Right lobe of liver (tissue), 6 donors: ENCODE data around the gene KCNH1. TPM values are rescaled to one million over a fixed set of nuclear protein-coding genes. Genes with fewer than 3 reads are reported as not detected.

ENCODE experiments used
- ATAC-seq, 4 donors: fragments of 200-7000 bp; cut with Tn5 transposase; one replicate each; pipeline ENCODE4 v1.9.1; 2020; ENCODE audit warnings: mild to moderate bottlenecking in 4 of 4, moderate library complexity in 4 of 4
- DNase-seq, 3 donors: peaks; one replicate each; pipeline ENCODE4 v3.0.0-alpha.2; 2020
- H3K27ac ChIP-seq, 3 donors: fragments of 200-600 bp; one replicate each; pipeline ENCODE4 v1.8.0; 2022
- H3K27me3 ChIP-seq, 2 donors: fragments of 200-600 bp; one replicate each; pipeline ENCODE4 v1.8.0; 2022
- H3K36me3 ChIP-seq, 4 donors: fragments of 200-600 bp; sonication (generic) in 1 of 4; one replicate each; pipeline versions ENCODE4 v1.5.1 to v1.8.0; 2017 to 2022; ENCODE audit warnings: control low read depth in 1 of 4
- H3K4me1 ChIP-seq, 4 donors: fragments of 200-600 bp; sonication (generic) in 1 of 4; one replicate each; pipeline versions ENCODE4 v1.5.1 to v1.8.0; 2017 to 2022; ENCODE audit warnings: control low read depth in 1 of 4
- H3K4me3 ChIP-seq, 3 donors: fragments of 200-600 bp; one replicate each; pipeline ENCODE4 v1.8.0; 2022
- H3K9me3 ChIP-seq, 4 donors: fragments of 200-600 bp; sonication (generic) in 1 of 4; one replicate each; pipeline versions ENCODE4 v1.5.1 to v1.8.0; 2017 to 2022; ENCODE audit warnings: control low read depth in 1 of 4
- CTCF ChIP-seq, 4 donors: fragments of 200-600 bp in 3 of 4; fragments of 450-650 bp in 1 of 4; IDR thresholded peaks; one replicate each; pipeline versions ENCODE4 v1.5.1 to v1.8.0; 2016 to 2022; ENCODE audit warnings: antibody characterized with exemption in 4 of 4, mild to moderate bottlenecking in 2 of 4
- POLR2A ChIP-seq: fragments of 450-650 bp; IDR thresholded peaks from one replicate; pipeline ENCODE4 v1.6.1; 2017; ENCODE audit warnings: antibody characterized with exemption, mild to moderate bottlenecking
- WGBS: methylation state at CpG from one replicate; pipeline ENCODE4 v1.1.6; 2018; ENCODE audit warnings: low coverage, low lambda C conversion rate; ENCODE audit not compliant: insufficient coverage; ENCODE audit errors: missing lambda C conversion rate; 5-methylcytosine and 5-hydroxymethylcytosine counted together
- intact Hi-C, 2 donors: fragments of 100-400 bp; cut with DNase I; formaldehyde crosslinking; loops; one replicate each; pipeline versions ENCODE4 v1.11.2 to v1.14.1; 2022
- total RNA-seq, 6 experiments: library from RNA; depleted of rRNA in 2 of 6; stranded (reverse); fragments of >200 nt in 2 of 6; fragmentation: NEBNext Ultra II Directional in 3 of 6; extraction: Animal tissue kit (Norgen Biotek cat#: 25700) in 3 of 6; gene quantifications; one replicate each; pipeline versions ENCODE4 v1.1.0 to v1.2.4, GENCODE V29; 2016 to 2023
- donor health status: DM: no; HTN: yes; CAD: no.
- donor health status: DM: no; HTN: no; CAD: no.
- donor health status: DM: no; HTN: no; CAD: no.
- donor health status: DM: no; HTN: yes; CAD: no.
- donor health status: DM: no; HTN: yes; CAD: no.

The KCNH1 gene
- total RNA-seq, 6 experiments from 2014 or later: not detected

- ATAC-seq (no peak), DNase-seq (no peak)
- H3K27me3 ChIP-seq: no peaks in the 10 kb centered on the region
- H3K36me3 ChIP-seq: no peaks in the 10 kb centered on the region
- no peaks in the 10 kb centered on the region for H3K4me1 ChIP-seq
- no peak overlapping the region for H3K4me3 ChIP-seq
- intact Hi-C loops: no loop called here
- H3K9me3 ChIP-seq: no peaks in the 10 kb centered on the region
- WGBS: 81% methylated on average over 2 of the region's 2 CpGs
- H3K27ac ChIP-seq: no peak overlapping the region
- TF ChIP-seq CTCF (IDR thresholded peaks at IDR 0.05): no peak
- no peak for TF ChIP-seq POLR2A
These were observed 498.8 kb downstream of the KCNH1 start for GRCh38 chr1:210635108-210635507.

GRCh38 chr1:210633636-210634035, 500.3 kb downstream of the KCNH1 start:
- Histone ChIP-seq H3K36me3 (no peaks in the 10 kb centered on the region), H3K27ac (no peak overlapping the region), H3K4me3 (no peak overlapping the region), H3K4me1 (no peaks in the 10 kb centered on the region), H3K9me3 (no peaks in the 10 kb centered on the region), H3K27me3 (no peaks in the 10 kb centered on the region)
- 93% methylated on average over 3 of the region's 6 CpGs for WGBS
- TF ChIP-seq POLR2A: no peak
- TF ChIP-seq CTCF (IDR thresholded peaks at IDR 0.05): no peak
- intact Hi-C loops: no loop called here
- DNase-seq (no peak), ATAC-seq (peak in 1 of 4 donors; percentile 46)

GRCh38 chr1:210633140-210633539, 500.8 kb downstream of the KCNH1 start:
- no peak for TF ChIP-seq POLR2A
- no peak for TF ChIP-seq CTCF (IDR thresholded peaks at IDR 0.05)
- WGBS: 93% methylated on average over 2 of the region's 3 CpGs

GRCh38 chr1:210631399-210631798, 502.5 kb downstream of the KCNH1 start:
- no peaks in the 10 kb centered on the region for H3K27me3 ChIP-seq
- no peak overlapping the region for H3K27ac ChIP-seq
- no peaks in the 10 kb centered on the region for H3K4me1 ChIP-seq
- TF ChIP-seq POLR2A (no peak), CTCF (IDR thresholded peaks at IDR 0.05) (no peak)
- DNase-seq (no peak), ATAC-seq (no peak)
- no peaks in the 10 kb centered on the region for H3K36me3 ChIP-seq
- no peaks in the 10 kb centered on the region for H3K9me3 ChIP-seq
- 59% methylated on average over 3 of the region's 3 CpGs for WGBS
- no peak overlapping the region for H3K4me3 ChIP-seq
- intact Hi-C loops: no loop called here

More at GRCh38 chr1:210633140-210633539, 500.8 kb downstream of the KCNH1 start:
- no peaks in the 10 kb centered on the region for H3K9me3 ChIP-seq
- H3K4me1 ChIP-seq: no peaks in the 10 kb centered on the region
- ATAC-seq (no peak), DNase-seq (no peak)
- intact Hi-C loops: no loop called here
- H3K36me3 ChIP-seq: no peaks in the 10 kb centered on the region
- no peak overlapping the region for H3K4me3 ChIP-seq
- no peak overlapping the region for H3K27ac ChIP-seq
- H3K27me3 ChIP-seq: no peaks in the 10 kb centered on the region

- Histone ChIP-seq H3K9me3 (no peaks in the 10 kb centered on the region), H3K27ac (no peak overlapping the region), H3K4me3 (no peak overlapping the region), H3K4me1 (no peaks in the 10 kb centered on the region), H3K36me3 (no peaks in the 10 kb centered on the region), H3K27me3 (no peaks in the 10 kb centered on the region)
- no peak for TF ChIP-seq POLR2A
- DNase-seq (no peak), ATAC-seq (no peak)
- 100% methylated on average over 2 of the region's 2 CpGs for WGBS
- intact Hi-C loops: no loop called here
These were observed 504.7 kb downstream of the KCNH1 start for GRCh38 chr1:210629276-210629675.
